HepG2 (cell line): Measurements from ENCODE around the gene TK2. TPM values are rescaled to one million over a fixed set of nuclear protein-coding genes. Genes with fewer than 3 reads are reported as not detected.
A peak's percentile ranks its signal among the peaks of the same experiment; 100 is the strongest.

Source experiments
- AHDC1 ChIP-seq: sonication (generic); formaldehyde crosslinking; IDR thresholded peaks from 2 replicates; pipeline ENCODE4 v1.5.1; 2020; ENCODE audit warnings: mild to moderate bottlenecking, missing genetic modification reagents, borderline replicate concordance
- CENPBD1 ChIP-seq: sonication (generic); formaldehyde crosslinking; IDR thresholded peaks from 2 replicates; pipeline ENCODE4 v1.8.0; 2022; ENCODE audit warnings: missing genetic modification reagents, low read depth, mild to moderate bottlenecking, borderline replicate concordance
- KAT2B ChIP-seq: fragments of 150-350 bp; IDR thresholded peaks from 2 replicates; pipeline ENCODE4 v1.6.1; 2014; ENCODE audit warnings: low read depth, low read length, borderline replicate concordance
- KLF6 ChIP-seq: IDR thresholded peaks from 2 replicates; pipeline ENCODE4 v1.8.0; 2016; ENCODE audit warnings: missing biosample characterization, missing genetic modification reagents
- MIXL1 ChIP-seq: IDR thresholded peaks from 2 replicates; pipeline ENCODE4 v1.6.1; 2016
- MXI1 ChIP-seq: IDR thresholded peaks from 3 replicates; pipeline ENCODE4 v1.6.1; 2012; ENCODE audit warnings: low read depth, low read length, inconsistent platforms, borderline replicate concordance
- NKX3-1 ChIP-seq: sonication (generic); formaldehyde crosslinking; IDR thresholded peaks from 2 replicates; pipeline ENCODE4 v1.5.0; 2020; ENCODE audit warnings: missing genetic modification reagents
- PAWR ChIP-seq: sonication (generic); formaldehyde crosslinking; IDR thresholded peaks from 2 replicates; pipeline ENCODE4 v1.4.0; 2020; ENCODE audit warnings: missing genetic modification reagents, mild to moderate bottlenecking, borderline replicate concordance
- PPARG ChIP-seq: conservative IDR thresholded peaks from 2 replicates; pipeline ENCODE4 v1.6.1; 2016; ENCODE audit warnings: missing biosample characterization, missing genetic modification reagents
- PRPF4 ChIP-seq: fragments of 200-400 bp; formaldehyde crosslinking; IDR thresholded peaks from 2 replicates; pipeline ENCODE4 v1.6.1; 2016; ENCODE audit warnings: low read length, low read depth; ENCODE audit not compliant: poor library complexity, severe bottlenecking
- RARG ChIP-seq: sonication (generic); formaldehyde crosslinking; IDR thresholded peaks from 2 replicates; pipeline ENCODE4 v1.4.0; 2020; ENCODE audit warnings: low read depth, mild to moderate bottlenecking, missing genetic modification reagents
- TFDP1 ChIP-seq: IDR thresholded peaks from 2 replicates; pipeline ENCODE4 v1.6.1; 2016; ENCODE audit warnings: missing compliant biosample characterization, missing genetic modification reagents, borderline replicate concordance
- TP53 ChIP-seq: sonication (generic); formaldehyde crosslinking; conservative IDR thresholded peaks from 2 replicates; pipeline ENCODE4 v1.4.0; 2020; ENCODE audit warnings: missing genetic modification reagents
- ZBTB49 ChIP-seq: sonication (generic); formaldehyde crosslinking; IDR thresholded peaks from 2 replicates; pipeline ENCODE4 v1.4.0; 2020; ENCODE audit warnings: missing genetic modification reagents, borderline replicate concordance
- ZFP1 ChIP-seq: IDR thresholded peaks from 2 replicates; pipeline ENCODE4 v1.6.1; 2016
- ZNF33A ChIP-seq: sonication (generic); formaldehyde crosslinking; IDR thresholded peaks from 2 replicates; pipeline ENCODE4 v1.5.1; 2020; ENCODE audit warnings: missing genetic modification reagents, mild to moderate bottlenecking, moderate library complexity, borderline replicate concordance
- ZNF414 ChIP-seq: sonication (generic); formaldehyde crosslinking; IDR thresholded peaks from 2 replicates; pipeline ENCODE4 v1.5.0; 2020; ENCODE audit warnings: missing genetic modification reagents
- ZSCAN22 ChIP-seq: sonication (generic); formaldehyde crosslinking; IDR thresholded peaks from 2 replicates; pipeline ENCODE4 v1.4.0; 2020; ENCODE audit warnings: mild to moderate bottlenecking, missing genetic modification reagents
- polyA plus RNA-seq, 8 experiments: library from polyadenylated mRNA; depleted of rRNA in 3 of 8; stranded (reverse) in 7 of 8; unstranded in 1 of 8; fragments of >200 nt; fragmentation: Illumina TruSeq in 4 of 8; extraction: Trizol in 4 of 8; gene quantifications; 2 replicates each; pipeline versions ENCODE4 v1.2.1 to v1.2.3, GENCODE V29; 2011 to 2016; ENCODE audit warnings: low read depth in 4 of 8, missing spikeins in 1 of 8, mixed read lengths in 1 of 8; ENCODE audit not compliant: insufficient read depth in 1 of 8
- total RNA-seq, 5 experiments: library from RNA; depleted of rRNA; stranded (reverse); fragments of >200 nt; fragmentation: Illumina TruSeq; extraction: Trizol; gene quantifications; 2 replicates each; pipeline ENCODE4 v1.2.3, GENCODE V29; 2016; ENCODE audit warnings: low read depth in 1 of 5

Gene TK2
- total and polyA plus RNA-seq, 2 of the 13 experiments (the other 11 are each of a cell fraction or from before 2014, with no cell fraction given): 18.7 to 21.0 TPM

GRCh38 chr16:66552286-66553177 lies 2.6 kb upstream of the TK2 start, which contains the start of gene CKLF (continued):
- peak; percentile 13; the same call in 1 of the 2 replicates for TF ChIP-seq ZBTB49
- TF ChIP-seq MIXL1 (CRISPR knock-in tag): peak; percentile 52
- TF ChIP-seq TP53 (CRISPR knock-in tag): no peak; the same call in 1 of the 2 replicates
- TF ChIP-seq ZSCAN22 (CRISPR knock-in tag): peak; percentile 84
- peak; percentile 71; the same call in 1 of the 2 replicates for TF ChIP-seq PPARG (CRISPR knock-in tag)
- TF ChIP-seq NKX3-1: peak; percentile 99
- peak; percentile 100 for TF ChIP-seq ZNF414 (CRISPR knock-in tag)
- TF ChIP-seq KAT2B: no peak
- TF ChIP-seq KLF6: peak; percentile 98
- peak; percentile 99 for TF ChIP-seq TFDP1 (CRISPR knock-in tag)
- peak; percentile 89; the same call in 1 of the 2 replicates for TF ChIP-seq PAWR
- peak; percentile 96 for TF ChIP-seq ZNF33A (CRISPR knock-in tag)
- 0 out of 2 replicates have a peak, but pooled peaks have one; percentile 71 for TF ChIP-seq RARG (CRISPR knock-in tag)
- TF ChIP-seq PRPF4: no peak
- peak; percentile 96; the same call in 1 of the 2 replicates for TF ChIP-seq CENPBD1 (CRISPR knock-in tag)
- TF ChIP-seq MXI1: peak; percentile 54; the same call in 1 of the 3 replicates
- 0 out of 2 replicates have a peak, but pooled peaks have one; percentile 33 for TF ChIP-seq AHDC1 (CRISPR knock-in tag)
- peak; percentile 77 for TF ChIP-seq ZFP1 (CRISPR knock-in tag)
